Left ventricle myocardium superior (tissue), 1 donor: ENCODE data around the gene HMGCLL1. TPM values are rescaled to one million over a fixed set of nuclear protein-coding genes. Genes with fewer than 3 reads are reported as not detected.

Source experiments
- ATAC-seq: fragments of 200-7000 bp; cut with Tn5 transposase; one replicate; pipeline ENCODE4 v1.9.1; 2020; ENCODE audit warnings: mild to moderate bottlenecking, moderate library complexity
- DNase-seq: peaks from one replicate; pipeline ENCODE4 v3.0.0-alpha.2; 2020
- intact Hi-C: fragments of 100-400 bp; cut with micrococcal nuclease; formaldehyde crosslinking; loops from one replicate; pipeline ENCODE4 v1.11.0; 2022
- long read RNA-seq: library from polyadenylated mRNA; unstranded; transcript quantifications from one replicate; pipeline ENCODE4 v2.0.0, GENCODE V29; 2021
- total RNA-seq: library from RNA; stranded (reverse); fragmentation: NEBNext Ultra II Directional; extraction: Animal tissue kit (Norgen Biotek cat#: 25700); gene quantifications from one replicate; pipeline ENCODE4 v1.2.1, GENCODE V29; 2021
- donor health status: DM: no; HTN: yes; CAD: no; lungs with severe emphysema.

The HMGCLL1 gene
- 1.3 TPM for total RNA-seq
- long read RNA-seq, partial matches to known transcripts = 0 of 2 reads
- long read RNA-seq, other reads (novel, unspliced or antisense) = 1 of 2 reads

GRCh38 chr6:55578537-55579363, at the start of gene HMGCLL1:
Gene HMGCLL1, minus strand, starts transcription at chr6:55579192. Its CDS starts 137 bp downstream, at chr6:55579055.
- peak; percentile 98 for ATAC-seq
- peak; percentile 74 for DNase-seq
- intact Hi-C loops = no loop called here

GRCh38 chr6:55621993-55622392, 43.0 kb upstream of the HMGCLL1 start:
- intact Hi-C loops = no loop called here
- DNase-seq (no peak), ATAC-seq (no peak)

GRCh38 chr6:55621244-55621643, 42.3 kb upstream of the HMGCLL1 start:
- ATAC-seq = no peak
- no peak for DNase-seq
- intact Hi-C loops = no loop called here

GRCh38 chr6:55617272-55617671, 38.3 kb upstream of the HMGCLL1 start:
- intact Hi-C loops = loop anchor here (2.0 kb wide), 1 partner anchor 270 kb away; no protein-coding TSS in a partner anchor
- no peak for DNase-seq
- ATAC-seq = peak; percentile 49

DNA sequence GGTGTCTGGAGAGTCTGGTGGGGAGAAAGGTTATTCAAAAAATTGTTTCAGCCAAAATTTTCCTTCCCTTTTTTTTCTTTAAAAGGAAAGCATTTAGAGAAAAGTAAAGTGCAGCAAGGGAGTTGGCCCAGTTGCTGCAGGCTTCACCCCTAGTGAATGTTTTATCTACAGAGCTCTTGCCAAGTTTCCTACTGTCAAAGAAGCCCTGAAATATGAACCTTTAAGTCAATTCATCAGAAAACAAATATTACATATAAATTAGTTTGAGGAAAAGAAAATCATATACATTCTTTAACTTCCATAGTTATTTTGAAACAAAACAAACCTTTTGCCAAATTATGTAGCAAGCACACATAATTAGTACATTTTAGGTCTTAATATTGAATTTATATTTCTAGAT, 25.0 kb upstream of the HMGCLL1 start:
- no peak for DNase-seq
- intact Hi-C loops = no loop called here
- no peak for ATAC-seq

DNA sequence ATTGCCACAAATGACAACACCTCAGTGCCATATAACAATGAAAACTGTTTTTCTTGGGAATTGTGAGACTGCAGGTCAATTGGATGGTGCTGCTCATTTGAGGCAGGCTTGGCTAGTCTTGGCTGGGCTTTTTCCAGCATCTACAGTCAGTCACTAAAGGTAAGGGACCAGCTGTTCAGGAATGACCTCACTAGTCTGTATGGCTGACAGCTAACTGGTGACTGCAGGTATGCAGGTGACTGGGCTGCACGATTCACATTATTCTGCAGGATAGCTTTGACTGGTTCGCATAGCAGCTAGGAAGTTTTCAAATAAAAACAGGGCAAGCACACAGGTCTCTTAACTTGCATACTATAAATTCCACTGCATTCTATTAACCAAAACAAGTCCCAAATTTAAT, 22.1 kb upstream of the HMGCLL1 start:
- DNase-seq (no peak), ATAC-seq (no peak)
- intact Hi-C loops = no loop called here

- no peak for DNase-seq
- no peak for ATAC-seq
- intact Hi-C loops = no loop called here
Observed at GRCh38 chr6:55594442-55594841, 15.4 kb upstream of the HMGCLL1 start.

DNA sequence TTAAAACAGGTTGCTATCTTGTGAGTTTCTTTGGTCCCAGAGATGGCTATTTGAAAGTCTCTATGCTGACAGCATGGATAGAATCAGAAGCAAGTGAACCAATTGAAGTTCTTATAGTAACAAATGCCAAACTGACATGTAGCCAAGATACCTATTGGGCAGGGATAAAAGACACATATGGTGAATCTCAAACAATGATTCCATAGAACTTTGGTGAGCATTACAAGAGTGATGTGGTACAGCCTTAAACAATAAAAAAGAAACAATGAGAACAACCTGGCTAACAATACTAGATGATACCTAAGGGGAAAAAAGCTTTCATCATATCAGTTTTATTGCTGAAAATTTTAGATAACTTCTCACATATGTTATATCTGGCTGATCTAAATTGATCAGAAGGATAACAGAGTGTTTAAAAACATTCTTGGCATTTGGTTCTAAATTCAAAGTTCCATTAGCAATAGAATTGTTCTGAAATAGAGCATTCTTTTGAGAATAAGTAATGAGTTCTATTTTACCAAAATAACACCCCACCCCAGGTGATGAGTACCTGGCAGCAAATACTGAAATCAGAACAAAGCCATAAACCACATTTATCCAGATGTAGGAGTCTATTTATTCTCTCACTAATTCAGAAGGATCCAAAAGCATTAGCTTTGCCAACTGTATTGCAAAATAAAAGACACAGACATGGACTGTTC, 5.8 kb upstream of the HMGCLL1 start:
- ATAC-seq = no peak
- DNase-seq = no peak
- intact Hi-C loops = no loop called here

GRCh38 chr6:55576811-55577210, 2.2 kb downstream of the HMGCLL1 start:
- intact Hi-C loops = no loop called here
- DNase-seq (no peak), ATAC-seq (no peak)

GRCh38 chr6:55574556-55574955, 4.4 kb downstream of the HMGCLL1 start:
- intact Hi-C loops = no loop called here
- DNase-seq (no peak), ATAC-seq (no peak)

- intact Hi-C loops = no loop called here
- DNase-seq (peak; percentile 63), ATAC-seq (peak; percentile 46)
Observed at GRCh38 chr6:55569638-55570037, 9.4 kb downstream of the HMGCLL1 start.

DNA sequence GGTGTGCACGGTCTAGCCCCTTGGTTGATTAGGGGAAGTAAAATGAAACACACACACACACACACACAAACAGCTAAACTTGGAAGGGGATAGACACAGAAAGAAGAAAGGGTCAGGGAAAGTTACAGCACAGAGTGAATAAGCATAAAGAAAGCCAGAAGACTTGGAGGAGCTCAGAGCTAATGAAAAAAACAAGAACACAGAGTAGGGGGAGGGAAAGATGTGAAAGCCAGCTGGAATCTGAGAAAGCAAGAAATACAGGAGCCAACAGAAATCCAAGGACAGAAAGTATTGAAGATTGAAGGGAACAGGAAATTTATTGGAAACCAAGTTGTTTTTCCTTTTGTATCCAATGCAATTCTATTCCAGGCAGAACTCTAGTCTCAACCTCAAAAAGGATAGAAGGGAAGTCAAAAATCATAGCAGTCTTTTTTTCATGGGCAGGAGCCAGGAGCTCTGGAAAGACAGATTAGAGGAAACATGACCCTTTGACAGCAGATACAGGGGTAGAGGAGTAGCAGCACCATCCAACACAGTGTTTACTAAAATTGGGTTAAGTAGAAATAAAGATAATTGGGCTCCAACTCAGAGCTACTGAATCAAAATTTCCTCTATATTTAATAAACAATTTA, 10.1 kb downstream of the HMGCLL1 start:
- ATAC-seq (peak; percentile 97), DNase-seq (no peak)
- intact Hi-C loops = no loop called here

DNA sequence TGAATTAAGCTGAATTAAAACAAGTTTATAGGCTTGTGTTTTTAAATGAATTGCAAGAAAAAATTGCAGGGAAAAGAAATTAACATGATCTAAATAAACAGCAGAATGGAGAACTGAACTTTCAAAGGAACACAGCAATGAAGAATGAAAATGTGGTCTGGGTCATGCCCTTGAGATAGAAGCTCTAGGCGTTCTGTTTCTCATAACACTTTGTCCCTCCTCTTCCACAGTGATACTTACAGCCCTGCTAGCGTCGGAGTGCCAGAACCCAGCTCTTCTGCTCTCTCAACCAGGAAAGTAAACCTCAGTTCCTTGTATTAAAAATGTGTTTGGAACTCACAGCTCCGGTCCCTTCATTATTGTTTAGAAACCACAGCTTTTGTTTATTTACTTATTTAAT, 11.4 kb downstream of the HMGCLL1 start:
- ATAC-seq = peak; percentile 67
- intact Hi-C loops = no loop called here
- no peak for DNase-seq

GRCh38 chr6:55566036-55566710, 12.8 kb downstream of the HMGCLL1 start:
- DNase-seq (no peak), ATAC-seq (no peak)
- intact Hi-C loops = no loop called here

GRCh38 chr6:55562318-55562717, 16.7 kb downstream of the HMGCLL1 start:
- DNase-seq (no peak), ATAC-seq (peak; percentile 28)
- intact Hi-C loops = no loop called here

GRCh38 chr6:55560290-55560885, 18.6 kb downstream of the HMGCLL1 start:
- ATAC-seq (no peak), DNase-seq (no peak)
- intact Hi-C loops = no loop called here

- intact Hi-C loops = no loop called here
- peak; percentile 35 for ATAC-seq
- no peak for DNase-seq
Observed at GRCh38 chr6:55557146-55557545, 21.8 kb downstream of the HMGCLL1 start.

- intact Hi-C loops = no loop called here
- ATAC-seq = no peak
- no peak for DNase-seq
Observed at GRCh38 chr6:55545791-55546190, 33.2 kb downstream of the HMGCLL1 start.

GRCh38 chr6:55543633-55544309, 35.2 kb downstream of the HMGCLL1 start:
- intact Hi-C loops = no loop called here
- ATAC-seq (no peak), DNase-seq (no peak)
